GM12878 (cell line): ENCODE results near the gene CEP126. TPM values are rescaled to one million over a fixed set of nuclear protein-coding genes. Genes with fewer than 3 reads are reported as not detected.
A peak's percentile ranks its signal among the peaks of the same experiment; 100 is the strongest.

ENCODE experiments used
- ATAC-seq: fragments of 200-7000 bp; cut with Tn5 transposase; 3 replicates; pipeline ENCODE4 v1.9.1; 2020; ENCODE audit warnings: mild to moderate bottlenecking, moderate library complexity
- BruUV-seq: library from RNA; stranded (reverse); fragments of 400-500 nt; replicated peaks from 2 replicates; lab custom pipeline; 2021; lab: Mats Ljungman, UMichigan
- CTCF ChIA-PET: fragments of 300-600 bp; sonication (Branson Sonifier 250); formaldehyde crosslinking; extraction: SDS; loops from one replicate; lab custom pipeline; 2021; ENCODE audit warnings: inconsistent platforms; lab: Yijun Ruan, JAX
- POLR2A ChIA-PET: fragments of 350-600 bp; formaldehyde crosslinking; extraction: SDS; loops from one replicate; lab custom pipeline; 2021; ENCODE audit warnings: inconsistent platforms; lab: Charles Lee
- RAD21 ChIA-PET: fragments of 300-600 bp; sonication (Branson Sonifier 250); formaldehyde crosslinking; loops from one replicate; lab custom pipeline; 2023; ENCODE audit warnings: antibody characterized with exemption; ENCODE audit not compliant: unreplicated experiment; lab: Charles Lee
- SMC1A ChIA-PET: fragments of 300-600 bp; sonication (Branson Sonifier 250); formaldehyde crosslinking; loops from one replicate; lab custom pipeline; 2023; ENCODE audit not compliant: unreplicated experiment, uncharacterized antibody; lab: Charles Lee
- DNase-seq: peaks from one replicate; pipeline ENCODE4 v3.0.0-alpha.2; 2011; ENCODE audit warnings: low read depth, low spot score
- FAIRE-seq: peaks from 3 replicates; lab custom pipeline; 2011; peaks lifted over from hg19 to GRCh38; lab: Jason Lieb, UNC
- H2AFZ ChIP-seq: 2 replicates; pipeline ENCODE4 v1.6.0; 2011; ENCODE audit warnings: low read depth, low read length, control low read depth; ENCODE audit not compliant: control insufficient read depth
- H3K27ac ChIP-seq: 2 replicates; pipeline ENCODE4 v1.5.1; 2011; ENCODE audit warnings: control low read depth; ENCODE audit not compliant: control insufficient read depth, insufficient read depth
- H3K27me3 ChIP-seq, 2 experiments: replicated peaks in 1 of 2; 2 replicates each; pipeline versions ENCODE4 v1.6.0 to v1.6.1; 2011; ENCODE audit warnings: low read length in 1 of 2; ENCODE audit not compliant: control insufficient read depth in 2 of 2, insufficient read depth in 2 of 2
- H3K36me3 ChIP-seq, 2 experiments: 2 replicates each; pipeline ENCODE4 v1.5.1; 2011; ENCODE audit warnings: low read length in 1 of 2; ENCODE audit not compliant: control insufficient read depth in 2 of 2, insufficient read depth in 2 of 2
- H3K4me1 ChIP-seq: 2 replicates; pipeline ENCODE4 v1.6.1; 2011; ENCODE audit warnings: mild to moderate bottlenecking, low read length, moderate library complexity, mixed read lengths; ENCODE audit not compliant: control insufficient read depth, insufficient read depth
- H3K4me2 ChIP-seq: 2 replicates; pipeline ENCODE4 v1.6.0; 2011; ENCODE audit warnings: control low read depth; ENCODE audit not compliant: control insufficient read depth, insufficient read depth
- H3K4me3 ChIP-seq: fragments of 200-600 bp; sonication (generic); 2 replicates; pipeline ENCODE4 v1.5.1; 2016
- H3K79me2 ChIP-seq: 2 replicates; pipeline ENCODE4 v1.6.0; 2011; ENCODE audit warnings: low read length; ENCODE audit not compliant: control insufficient read depth, insufficient read depth
- H3K9ac ChIP-seq: 2 replicates; pipeline ENCODE4 v1.8.0; 2011; ENCODE audit warnings: low read length, control low read depth, mixed read lengths; ENCODE audit not compliant: control insufficient read depth, insufficient read depth
- H3K9me3 ChIP-seq: replicated peaks from 3 replicates; pipeline ENCODE4 v1.5.1; 2011; ENCODE audit warnings: mild to moderate bottlenecking, low read length; ENCODE audit not compliant: control insufficient read depth, insufficient read depth
- H4K20me1 ChIP-seq: 2 replicates; pipeline ENCODE4 v1.6.0; 2011; ENCODE audit not compliant: control insufficient read depth, insufficient read depth
- E2F8 ChIP-seq: fragments of 450-650 bp; IDR thresholded peaks from 2 replicates; pipeline ENCODE4 v1.6.1; 2018; ENCODE audit warnings: mild to moderate bottlenecking, low read depth, moderate library complexity; ENCODE audit not compliant: partially characterized antibody
- HSF1 ChIP-seq: fragments of 150-350 bp; IDR thresholded peaks from 2 replicates; pipeline ENCODE4 v1.6.1; 2014; ENCODE audit warnings: mild to moderate bottlenecking, low read depth, low read length
- JUNB ChIP-seq: IDR thresholded peaks from 2 replicates; pipeline ENCODE4 v1.6.1; 2016; ENCODE audit warnings: antibody characterized with exemption, mild to moderate bottlenecking
- PBX3 ChIP-seq: IDR thresholded peaks from 2 replicates; pipeline ENCODE4 v1.6.1; 2011; ENCODE audit warnings: mild to moderate bottlenecking, low read depth, low read length, moderate library complexity; ENCODE audit not compliant: insufficient replicate concordance
- WGBS: methylation state at CpG from one replicate; pipeline ENCODE4 v1.1.6; 2016; ENCODE audit warnings: low lambda C conversion rate; ENCODE audit not compliant: insufficient replicate concordance, insufficient coverage; ENCODE audit errors: missing lambda C conversion rate; 5-methylcytosine and 5-hydroxymethylcytosine counted together
- in situ Hi-C: fragments of 300-500 bp; cut with MboI; formaldehyde crosslinking; loops from 9 replicates; pipeline ENCODE4 v1.14.3; 2018; ENCODE audit warnings: mixed read lengths
- intact Hi-C: fragments of 100-400 bp; cut with micrococcal nuclease; formaldehyde crosslinking; loops from one replicate; pipeline ENCODE4 v1.14.2; 2022; ENCODE audit not compliant: unreplicated experiment
- polyA plus RNA-seq, 11 experiments: library from polyadenylated mRNA; depleted of rRNA in 4 of 11; unstranded in 6 of 11; stranded (reverse) in 5 of 11; fragments of >200 nt; fragmentation: Nextera tagmentation in 4 of 11; fragmentation: Illumina TruSeq in 1 of 11; extraction: Ambion mirVana in 4 of 11; extraction: Trizol in 1 of 11; gene quantifications; 1 replicate in 1 of 11; 2 replicates in 10 of 11; pipeline versions ENCODE4 v1.2.1 to v1.2.3, GENCODE V29; 2011 to 2016; ENCODE audit warnings: inconsistent platforms in 2 of 11, missing spikeins in 2 of 11, low read depth in 1 of 11
- total RNA-seq, 4 experiments: library from RNA; depleted of rRNA in 3 of 4; stranded (reverse); fragments of >200 nt in 3 of 4; fragmentation: Illumina TruSeq in 1 of 4; extraction: Trizol in 1 of 4; gene quantifications; 2 replicates each; pipeline versions ENCODE4 v1.2.1 to v1.2.3, GENCODE V29; 2013 to 2021
- TF ChIP-seq, protein P1 (sequence below): fragments of 450-650 bp; IDR thresholded peaks from 2 replicates; pipeline ENCODE4 v1.6.1; 2018; ENCODE audit warnings: borderline replicate concordance, mild to moderate bottlenecking; ENCODE audit not compliant: partially characterized antibody

CEP126 gene
- total and polyA plus RNA-seq, 10 of the 15 experiments (the other 5 are each of a cell fraction or from before 2014, with no cell fraction given) = 0.01 TPM; not detected in 8

DNA sequence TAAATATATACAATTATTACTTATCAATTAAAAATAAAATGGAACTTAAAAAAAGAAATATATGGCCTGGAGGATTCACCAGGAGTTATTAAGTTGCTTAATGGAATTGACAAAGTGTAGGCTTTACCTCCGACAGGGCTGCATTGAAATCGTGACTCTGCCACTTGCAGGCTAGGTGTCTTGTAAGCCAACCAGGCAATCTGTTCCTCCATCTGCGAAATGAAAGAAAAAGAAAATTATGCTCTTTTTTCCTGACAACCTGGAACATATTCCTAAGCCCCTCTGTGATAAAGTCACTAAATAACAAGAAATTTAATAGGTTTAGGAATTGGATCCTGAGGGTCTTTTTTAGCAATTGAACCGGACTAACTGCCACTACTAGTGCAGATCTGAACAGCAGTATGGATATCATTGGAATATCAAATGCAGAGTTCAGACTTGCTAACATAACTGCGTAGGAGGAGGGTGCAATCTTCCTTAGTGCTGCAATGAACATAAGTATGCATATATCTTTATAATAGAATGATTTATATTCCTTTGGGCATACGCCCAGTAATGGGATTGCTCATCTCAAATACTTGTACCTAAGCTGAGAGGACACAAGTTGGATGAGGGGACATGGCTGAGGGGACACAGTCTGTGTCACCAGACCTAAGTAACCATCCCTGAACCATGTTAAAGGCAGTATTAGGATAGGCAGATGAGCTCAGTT is 42.5 kb upstream of the CEP126 start:
- Histone ChIP-seq H3K9me3 (no peaks in the 10 kb centered on the region), H3K4me1 (no peaks in the 10 kb centered on the region), H2AFZ (no peak overlapping the region), H3K79me2 (no peaks in the 10 kb centered on the region), H3K27me3 (no peaks in the 10 kb centered on the region), H3K27ac (no peak overlapping the region), H3K9ac (no peak overlapping the region), H3K4me2 (no peak overlapping the region), H3K4me3 (no peak overlapping the region), H3K36me3 (no peaks in the 10 kb centered on the region), H4K20me1 (no peaks in the 10 kb centered on the region)
- no TSS peak for BruUV-seq
- TF ChIP-seq E2F8 = no peak
- WGBS = 16% methylated on average over 6 of the region's 6 CpGs
- no peak for DNase-seq
- ChIA-PET RAD21 (no interaction called here), CTCF (interaction anchor here (0.6 to 0.9 kb wide), 2 partner anchors 12 to 123 kb away, joined by 3 read pairs; no protein-coding TSS in a partner anchor), POLR2A (no interaction called here), SMC1A (no interaction called here)
- FAIRE-seq = no peak
- no peak for ATAC-seq
- in situ Hi-C loops (loop anchor here (25.0 kb wide), 1 partner anchor 790 kb away; no protein-coding TSS in a partner anchor), intact Hi-C loops (no loop called here)

DNA sequence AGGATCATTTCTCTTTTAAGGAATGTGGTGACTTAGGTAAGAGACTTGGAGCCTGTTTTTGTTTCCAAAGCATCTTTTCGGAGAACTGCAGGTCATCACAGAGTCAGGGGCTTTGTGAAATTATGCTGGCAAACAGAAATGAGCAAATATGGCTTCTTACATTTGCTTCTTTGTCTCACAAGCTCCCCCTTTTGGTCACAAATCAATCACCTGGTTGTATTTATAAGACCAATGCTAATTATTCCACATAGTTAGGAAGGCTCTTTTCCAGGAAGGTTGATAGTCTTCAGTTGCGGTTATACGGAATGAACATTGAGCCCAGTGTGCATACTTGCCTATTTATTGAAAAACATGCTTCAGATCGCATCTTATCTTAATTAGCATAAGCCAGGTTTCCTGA is 34.6 kb upstream of the CEP126 start:
- ChIA-PET SMC1A (interaction anchor here (1.9 kb wide), 1 partner anchor 19 kb away, joined by 11 read pairs; no protein-coding TSS in a partner anchor), CTCF (interaction anchor here (0.9 to 3.9 kb wide), 6 partner anchors 10 to 19 kb away, joined by 3 to 19 read pairs (median 4); no protein-coding TSS in a partner anchor), RAD21 (interaction anchor here (1.0 kb wide), 1 partner anchor 19 kb away, joined by 4 read pairs; no protein-coding TSS in a partner anchor), POLR2A (no interaction called here)
- whole genome bisulfite sequencing = 0% methylated on average over 4 of the region's 4 CpGs
- Histone ChIP-seq H2AFZ (no peak overlapping the region), H3K9me3 (no peaks in the 10 kb centered on the region), H3K27ac (no peak overlapping the region), H3K79me2 (no peaks in the 10 kb centered on the region), H3K4me2 (no peak overlapping the region), H3K4me3 (no peak overlapping the region), H3K36me3 (no peaks in the 10 kb centered on the region), H3K27me3 (no peaks in the 10 kb centered on the region), H3K9ac (no peak overlapping the region), H3K4me1 (no peaks in the 10 kb centered on the region), H4K20me1 (no peaks in the 10 kb centered on the region)
- peak; percentile 50; the same call in 2 of the 3 replicates for ATAC-seq
- no peak for FAIRE-seq
- DNase-seq = no peak
- BruUV-seq = no TSS peak
- intact Hi-C loops = no loop called here
- in situ Hi-C loops = no loop called here
- no peak for TF ChIP-seq JUNB
- no peak for TF ChIP-seq PBX3
- TF ChIP-seq, protein P1, sequence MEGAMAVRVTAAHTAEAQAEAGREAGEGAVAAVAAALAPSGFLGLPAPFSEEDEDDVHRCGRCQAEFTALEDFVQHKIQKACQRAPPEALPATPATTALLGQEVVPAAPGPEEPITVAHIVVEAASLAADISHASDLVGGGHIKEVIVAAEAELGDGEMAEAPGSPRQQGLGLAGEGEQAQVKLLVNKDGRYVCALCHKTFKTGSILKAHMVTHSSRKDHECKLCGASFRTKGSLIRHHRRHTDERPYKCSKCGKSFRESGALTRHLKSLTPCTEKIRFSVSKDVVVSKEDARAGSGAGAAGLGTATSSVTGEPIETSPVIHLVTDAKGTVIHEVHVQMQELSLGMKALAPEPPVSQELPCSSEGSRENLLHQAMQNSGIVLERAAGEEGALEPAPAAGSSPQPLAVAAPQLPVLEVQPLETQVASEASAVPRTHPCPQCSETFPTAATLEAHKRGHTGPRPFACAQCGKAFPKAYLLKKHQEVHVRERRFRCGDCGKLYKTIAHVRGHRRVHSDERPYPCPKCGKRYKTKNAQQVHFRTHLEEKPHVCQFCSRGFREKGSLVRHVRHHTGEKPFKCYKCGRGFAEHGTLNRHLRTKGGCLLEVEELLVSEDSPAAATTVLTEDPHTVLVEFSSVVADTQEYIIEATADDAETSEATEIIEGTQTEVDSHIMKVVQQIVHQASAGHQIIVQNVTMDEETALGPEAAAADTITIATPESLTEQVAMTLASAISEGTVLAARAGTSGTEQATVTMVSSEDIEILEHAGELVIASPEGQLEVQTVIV = no peak
- no peak for TF ChIP-seq HSF1
